GM21717 (cell line): ENCODE measurements around the gene LGALS4.
"Not testable (repeated sequence)": the region's sequence is repeated elsewhere in the genome, so short reads cannot be mapped to it uniquely, and the experiment has no call there.

Experiments used
- ATAC-seq: cut with Tn5 transposase; IDR thresholded peaks from one replicate; pipeline ENCODE4 v1.9.1; 2021; ENCODE audit warnings: mild to moderate bottlenecking, moderate library complexity; ENCODE audit not compliant: unreplicated experiment

The LGALS4 gene

GRCh38 chr19:38773469-38774177 lies 39.1 kb downstream of the LGALS4 start, which contains the start of gene LGALS7:
Gene LGALS7 (minus strand): TSS chr19:38773517. CDS start chr19:38773492, 25 bp downstream.
- no peak for ATAC-seq

DNA sequence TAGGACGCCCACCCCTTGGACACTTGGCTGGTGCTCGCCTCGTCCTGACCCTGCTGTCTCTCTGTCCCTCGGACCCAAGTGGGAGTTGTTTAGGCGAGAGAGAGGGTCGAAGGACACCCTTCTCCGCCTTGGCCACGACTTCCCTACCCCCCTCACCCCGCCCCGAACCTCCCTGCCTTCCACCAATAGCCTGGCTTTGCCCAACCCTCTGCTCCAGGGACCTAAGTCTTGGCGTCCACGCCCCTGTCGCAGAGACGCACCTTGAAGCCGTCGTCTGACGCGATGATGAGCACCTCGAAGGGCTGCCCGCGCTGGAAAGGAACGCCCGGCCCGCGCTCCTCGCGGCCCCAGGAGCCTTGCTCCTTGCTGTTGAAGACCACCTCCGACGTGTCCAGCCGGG lies 41.2 kb downstream of the LGALS4 start:
- ATAC-seq = not testable (repeated sequence)

- ATAC-seq = not testable (repeated sequence)
Measured at GRCh38 chr19:38770949-38771275, 41.8 kb downstream of the LGALS4 start.

- ATAC-seq = not testable (repeated sequence)
Measured at GRCh38 chr19:38770228-38770948, 42.4 kb downstream of the LGALS4 start.

GRCh38 chr19:38769635-38770211 lies 43.0 kb downstream of the LGALS4 start:
- no peak for ATAC-seq

- no peak for ATAC-seq
Measured at GRCh38 chr19:38766276-38767047, 46.3 kb downstream of the LGALS4 start.

- ATAC-seq = no peak
Measured at GRCh38 chr19:38765214-38765613, 47.5 kb downstream of the LGALS4 start.

GRCh38 chr19:38763795-38764220 lies 48.9 kb downstream of the LGALS4 start:
- no peak for ATAC-seq

- not testable (repeated sequence) for ATAC-seq
Measured at GRCh38 chr19:38761884-38762389, 50.8 kb downstream of the LGALS4 start.

- not testable (repeated sequence) for ATAC-seq
Measured at GRCh38 chr19:38760805-38761517, 51.8 kb downstream of the LGALS4 start.

DNA sequence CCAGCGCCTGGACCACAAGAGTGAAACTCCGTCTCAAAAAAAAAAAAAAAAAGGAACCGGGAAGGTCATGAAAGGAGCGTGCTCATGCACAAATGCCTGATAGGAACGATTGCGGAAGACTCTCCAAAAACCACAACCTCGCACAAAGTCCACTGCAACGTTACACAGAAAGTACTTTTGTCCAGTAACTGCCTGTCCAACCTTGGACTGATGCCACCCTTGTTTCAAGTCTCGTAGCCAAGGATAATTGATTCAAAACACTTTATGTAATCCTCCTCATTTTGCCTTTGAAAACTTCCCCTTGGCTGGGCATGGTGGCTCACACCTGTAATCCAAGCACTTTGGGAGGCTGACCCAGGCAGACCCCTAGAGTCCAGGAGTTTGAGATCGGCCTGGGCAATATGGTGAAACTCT lies 53.1 kb downstream of the LGALS4 start:
- ATAC-seq = no peak

GRCh38 chr19:38754196-38754595 lies 58.5 kb downstream of the LGALS4 start:
- ATAC-seq = not testable (repeated sequence)

DNA sequence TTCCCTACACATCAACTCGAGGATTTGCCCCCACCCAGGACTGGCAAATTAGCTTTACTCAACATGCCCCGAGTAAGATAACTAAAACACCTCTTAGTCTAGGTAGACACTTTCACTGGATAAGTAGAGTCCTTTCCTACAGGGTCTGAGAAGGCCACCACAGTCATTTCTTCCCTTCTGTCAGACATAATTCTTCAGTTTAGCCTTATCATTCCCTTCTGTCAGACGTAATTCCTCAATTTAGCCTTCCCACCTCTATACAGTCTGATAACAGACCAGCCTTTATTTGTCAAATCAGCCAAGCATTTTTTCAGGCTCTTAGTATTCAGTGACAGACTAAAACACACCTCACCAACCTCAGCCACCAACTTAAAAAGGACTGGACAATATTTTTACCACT lies 59.0 kb downstream of the LGALS4 start:
- not testable (repeated sequence) for ATAC-seq
